IPS DF 19.7 (cell line): ENCODE measurements around the gene SMARCAL1.

Experiments used
- DNase-seq: peaks from one replicate; pipeline ENCODE4 v3.0.0-alpha.2; 2013; ENCODE audit warnings: low read depth, low spot score

SMARCAL1 gene

GRCh38 chr2:216392945-216393840 lies 19.1 kb upstream of the SMARCAL1 start:
- DNase-seq = no peak

- DNase-seq = no peak
These were observed 17.4 kb upstream of the SMARCAL1 start for GRCh38 chr2:216394881-216395280.

DNA sequence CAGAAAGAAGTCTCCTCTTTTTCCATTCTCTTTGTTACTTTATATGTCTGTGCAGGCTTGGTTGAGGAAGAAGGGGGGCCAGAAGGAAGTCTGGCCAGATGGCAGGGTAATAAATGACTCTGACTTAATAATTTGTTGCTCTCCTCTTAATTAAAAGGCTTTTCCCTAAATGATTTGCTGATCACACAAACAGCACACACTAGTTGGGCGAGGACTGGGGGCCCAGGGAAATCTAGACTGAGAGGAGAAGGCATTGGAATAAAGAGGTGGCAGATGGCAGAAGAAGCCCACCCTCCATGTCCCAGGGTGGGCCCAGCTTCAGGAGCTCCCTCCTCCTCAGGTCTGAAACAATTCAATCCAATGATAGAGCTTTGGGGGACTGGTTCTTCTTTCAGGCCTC lies 12.7 kb upstream of the SMARCAL1 start:
- DNase-seq = no peak

GRCh38 chr2:216402751-216403150 lies 9.5 kb upstream of the SMARCAL1 start:
- DNase-seq = no peak

GRCh38 chr2:216404010-216404618 lies 8.2 kb upstream of the SMARCAL1 start:
- no peak for DNase-seq

- no peak for DNase-seq
These were observed 6.7 kb upstream of the SMARCAL1 start for GRCh38 chr2:216405588-216405987.

GRCh38 chr2:216406826-216407225 lies 5.5 kb upstream of the SMARCAL1 start:
- DNase-seq = no peak

DNA sequence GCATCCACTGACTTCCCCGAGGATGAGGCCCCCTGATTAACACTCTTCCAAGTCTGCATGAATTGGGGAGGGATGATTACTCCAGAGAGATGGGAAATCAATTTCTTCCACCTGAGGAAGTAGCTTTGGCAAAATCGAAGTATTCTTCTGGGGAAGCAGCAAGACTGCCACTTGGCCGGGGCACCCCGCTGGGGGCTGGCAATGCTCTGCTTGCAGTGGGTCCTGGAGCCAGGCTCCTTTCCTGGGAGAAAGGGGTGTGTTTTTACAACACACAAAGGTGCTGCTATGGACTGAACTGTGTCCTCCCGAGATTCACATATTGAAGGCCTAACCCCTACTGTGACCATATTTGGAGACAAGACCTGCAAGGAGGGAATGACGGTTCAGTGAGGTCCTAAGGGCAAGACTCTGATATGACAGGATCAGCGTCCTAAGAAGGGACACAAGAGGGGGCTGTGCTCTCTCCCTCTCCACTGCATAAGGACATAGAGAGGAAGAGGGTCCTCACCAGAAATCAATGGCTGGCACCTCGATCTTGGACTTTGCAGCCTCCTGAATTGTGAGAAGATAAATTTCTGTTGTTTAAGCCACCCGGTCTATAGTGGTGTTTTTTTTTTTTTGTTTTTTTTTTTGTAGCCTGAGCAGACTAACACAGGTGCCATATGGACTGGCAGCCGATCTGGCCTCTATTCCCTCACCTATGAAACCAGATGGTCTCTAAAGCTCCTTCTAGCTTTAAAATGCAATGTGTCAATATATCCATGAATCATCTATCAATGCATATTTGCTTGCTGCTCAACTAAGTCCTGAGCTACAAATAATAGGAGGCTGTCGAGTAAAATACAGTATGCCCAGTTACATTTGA lies 3.6 kb upstream of the SMARCAL1 start:
- peak; percentile 15 for DNase-seq

DNA sequence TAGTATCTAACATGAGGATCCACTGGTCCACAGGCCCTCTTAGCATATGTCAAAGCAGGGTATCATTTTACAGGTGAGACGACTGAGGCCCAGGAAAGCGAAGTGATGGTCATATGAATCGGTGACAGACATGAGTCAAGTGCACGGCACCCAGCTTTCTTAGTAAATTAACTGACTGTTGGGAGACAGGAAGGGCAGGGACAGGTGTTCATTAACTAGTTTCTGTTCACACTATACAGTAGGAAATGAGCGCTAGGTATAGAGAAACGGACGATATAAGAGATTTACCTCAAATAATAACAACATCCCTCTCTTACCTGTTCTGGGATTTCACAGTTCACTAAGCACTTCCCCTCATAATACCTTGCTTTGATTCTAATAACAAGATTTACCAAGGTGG lies 1.7 kb upstream of the SMARCAL1 start:
- no peak for DNase-seq

GRCh38 chr2:216413882-216414281 lies 1.6 kb downstream of the SMARCAL1 start:
- DNase-seq = no peak

GRCh38 chr2:216414772-216415319 lies 2.6 kb downstream of the SMARCAL1 start:
- no peak for DNase-seq

DNA sequence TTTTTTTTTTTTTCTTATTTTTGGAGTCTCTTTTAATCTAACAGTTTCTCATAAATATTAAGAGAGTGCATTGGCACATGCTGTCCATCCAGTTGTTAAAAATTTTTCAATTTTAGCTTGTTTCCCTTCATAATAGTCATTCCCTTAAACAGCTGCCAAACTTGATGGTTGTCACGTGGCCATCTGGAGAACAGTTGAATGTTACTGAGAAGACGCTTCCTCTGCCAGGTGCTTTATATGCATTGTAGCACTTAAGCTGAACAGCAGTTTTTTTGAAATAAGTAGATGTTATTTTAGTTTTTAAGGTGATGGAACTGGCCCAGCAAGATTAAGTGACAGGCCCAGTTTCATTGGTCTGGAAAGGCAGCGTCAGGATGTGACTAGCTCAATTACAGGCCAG lies 3.3 kb downstream of the SMARCAL1 start:
- no peak for DNase-seq

GRCh38 chr2:216416571-216417307 lies 4.5 kb downstream of the SMARCAL1 start:
- DNase-seq = no peak

GRCh38 chr2:216418981-216419380 lies 6.7 kb downstream of the SMARCAL1 start:
- no peak for DNase-seq

DNA sequence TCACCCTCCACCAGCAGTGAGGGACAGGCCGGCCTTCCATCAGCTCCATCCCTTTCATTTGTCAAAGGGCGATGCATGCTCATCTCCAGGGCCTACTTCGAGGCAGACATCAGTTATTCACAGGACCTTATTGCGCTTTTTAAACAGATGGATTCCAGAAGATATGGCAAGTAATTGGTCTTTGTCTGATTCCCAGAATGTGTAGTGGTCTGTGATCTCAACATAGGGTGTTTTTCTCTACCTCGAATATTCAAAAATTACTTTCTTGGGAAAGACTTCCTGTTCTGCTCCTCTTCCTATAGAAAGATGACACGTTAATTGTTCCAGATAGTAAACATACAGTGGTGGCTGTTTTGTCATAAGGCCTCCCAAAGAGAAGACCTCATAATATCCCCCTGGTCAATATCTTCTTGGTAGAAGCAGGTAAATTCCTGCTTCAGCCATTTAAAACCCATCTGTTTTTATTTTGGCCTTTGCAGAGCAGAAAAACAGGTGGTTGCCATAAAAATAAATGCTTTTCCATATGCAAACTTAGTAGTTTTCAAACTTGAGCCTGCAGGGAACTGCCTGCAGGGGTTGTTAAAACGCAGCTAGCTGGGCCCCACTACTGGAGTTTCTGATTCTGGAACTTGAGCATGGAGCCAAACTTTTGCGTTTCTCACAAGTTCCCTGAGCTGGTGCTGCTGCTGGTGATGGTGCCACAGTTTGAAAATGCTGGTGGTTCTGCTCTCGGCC lies 8.2 kb downstream of the SMARCAL1 start:
- DNase-seq = no peak

GRCh38 chr2:216423071-216423470 lies 10.8 kb downstream of the SMARCAL1 start:
- no peak for DNase-seq

GRCh38 chr2:216424274-216424673 lies 12.0 kb downstream of the SMARCAL1 start:
- no peak for DNase-seq

GRCh38 chr2:216425008-216425787 lies 12.9 kb downstream of the SMARCAL1 start:
- DNase-seq = no peak

GRCh38 chr2:216426166-216426777 lies 14.0 kb downstream of the SMARCAL1 start:
- DNase-seq = no peak
